HEK293T (cell line): Measurements from ENCODE around the gene GCN1.

ENCODE experiments used
- BHLHE40 ChIP-seq: fragments of 450-650 bp; IDR thresholded peaks from 2 replicates; pipeline ENCODE4 v1.6.1; 2016; ENCODE audit warnings: mild to moderate bottlenecking, moderate library complexity, borderline replicate concordance
- ELF4 ChIP-seq: fragments of 450-650 bp; IDR thresholded peaks from 2 replicates; pipeline ENCODE4 v1.6.1; 2017; ENCODE audit warnings: antibody characterized with exemption
- FOXA1 ChIP-seq: fragments of 450-650 bp; IDR thresholded peaks from 2 replicates; pipeline ENCODE4 v1.6.1; 2016; ENCODE audit warnings: mild to moderate bottlenecking
- FOXM1 ChIP-seq: fragments of 450-650 bp; IDR thresholded peaks from 2 replicates; pipeline ENCODE4 v1.6.1; 2017; ENCODE audit warnings: mild to moderate bottlenecking, borderline replicate concordance
- L3MBTL2 ChIP-seq: fragments of 450-650 bp; conservative IDR thresholded peaks from 2 replicates; pipeline ENCODE4 v1.6.1; 2016; ENCODE audit warnings: mild to moderate bottlenecking
- SP1 ChIP-seq: fragments of 450-650 bp; IDR thresholded peaks from 2 replicates; pipeline ENCODE4 v1.6.1; 2017
- TARDBP ChIP-seq: fragments of 450-650 bp; IDR thresholded peaks from 2 replicates; pipeline ENCODE4 v1.6.1; 2016
- ZNF384 ChIP-seq: fragments of 450-650 bp; IDR thresholded peaks from 2 replicates; pipeline ENCODE4 v1.6.1; 2016

DNA sequence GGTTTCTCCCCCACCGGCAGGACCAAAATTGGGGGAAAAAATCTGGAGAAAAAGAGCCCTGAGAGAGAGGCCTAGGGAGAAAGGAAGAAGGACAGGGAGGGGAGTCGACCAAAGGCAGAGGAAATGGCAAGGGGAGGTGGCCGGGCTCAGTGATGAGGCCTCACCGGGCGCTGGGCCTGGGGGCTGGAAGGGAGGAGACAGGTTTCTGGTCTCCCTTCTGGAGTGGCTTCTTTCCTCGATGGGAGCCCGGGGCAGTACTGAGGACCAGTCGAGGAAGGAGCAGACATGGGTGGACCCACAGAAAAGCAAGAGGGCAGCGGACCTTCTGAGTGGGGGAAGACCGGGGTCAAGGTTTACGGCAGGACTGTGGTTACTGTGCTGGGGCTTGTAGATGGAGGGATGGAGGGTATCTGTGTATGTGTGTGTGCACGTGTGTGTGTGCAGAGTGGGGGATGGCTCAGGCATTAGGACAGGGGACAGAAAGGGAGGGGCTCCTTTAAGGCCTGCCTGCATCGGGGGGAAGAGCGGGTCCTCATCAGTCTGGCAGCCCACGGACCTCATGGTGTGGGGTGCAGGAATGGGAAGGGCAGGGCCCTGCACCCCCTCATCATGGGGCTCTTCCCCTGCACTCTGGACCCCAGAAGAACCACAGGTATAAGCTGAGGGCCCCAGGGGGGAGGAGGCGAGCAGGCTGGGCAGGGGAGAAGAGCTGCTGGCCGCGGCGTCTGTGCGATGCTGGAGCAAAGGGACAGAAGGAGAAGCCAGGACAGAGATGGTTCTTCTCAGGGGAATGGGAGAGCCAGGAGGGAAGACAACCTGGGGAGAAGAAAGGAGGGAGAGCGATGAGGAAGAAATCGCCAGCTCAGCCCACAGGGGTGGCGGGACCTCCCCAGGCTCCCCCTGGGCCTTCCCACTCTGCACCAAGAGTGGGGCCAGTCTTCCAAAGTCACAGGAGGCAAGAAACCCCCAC lies 21.5 kb upstream of the GCN1 start:
- TF ChIP-seq TARDBP (no peak), SP1 (no peak), ELF4 (no peak), BHLHE40 (no peak), FOXA1 (no peak), L3MBTL2 (no peak), ZNF384 (no peak), FOXM1 (no peak)
